Measurements from ENCODE around the gene ARHGAP28. TPM values are rescaled to one million over a fixed set of nuclear protein-coding genes. Genes with fewer than 3 reads are reported as not detected.
"Not testable (repeated sequence)": the region's sequence is repeated elsewhere in the genome, so short reads cannot be mapped to it uniquely, and the experiment has no call there.

ARHGAP28 gene
- polyA plus RNA-seq, 1 experiment, result 5.3 TPM

GRCh38 chr18:6793986-6794385 is 64.5 kb downstream of the ARHGAP28 start:
- Histone ChIP-seq H3K4me3 (ENCODE audit: low read depth, low read length) (no peak overlapping the region), H3K36me3 (ENCODE audit: control insufficient read depth, insufficient read depth, low read length) (no peaks in the 10 kb centered on the region), H3K27me3 (ENCODE audit: control insufficient read depth, insufficient read depth, low read length) (no peaks in the 10 kb centered on the region)
- TF ChIP-seq CTCF (IDR thresholded peaks at IDR 0.05; ENCODE audit: insufficient read depth, low read depth, low read length), result no peak
- ChIA-PET CTCF (interaction anchor here (1.6 kb wide), 1 partner anchor 9 kb away, joined by 4 read pairs; no protein-coding TSS in a partner anchor), POLR2A (no interaction called here)
- no peak for DNase-seq (ENCODE audit: low read depth)

GRCh38 chr18:6795307-6795706 is 65.8 kb downstream of the ARHGAP28 start:
- no peak overlapping the region for H3K4me3 ChIP-seq (ENCODE audit: low read depth, low read length)
- POLR2A ChIA-PET, result interaction anchor here (1.0 kb wide), 1 partner anchor 84 kb away, joined by 3 read pairs; no protein-coding TSS in a partner anchor
- no peak for TF ChIP-seq CTCF (IDR thresholded peaks at IDR 0.05; ENCODE audit: insufficient read depth, low read depth, low read length)
- H3K36me3 ChIP-seq (ENCODE audit: control insufficient read depth, insufficient read depth, low read length), result no peaks in the 10 kb centered on the region
- H3K27me3 ChIP-seq (ENCODE audit: control insufficient read depth, insufficient read depth, low read length), result no peaks in the 10 kb centered on the region
- CTCF ChIA-PET, result interaction anchor here (1.6 kb wide), 1 partner anchor 11 kb away, joined by 4 read pairs; no protein-coding TSS in a partner anchor
- no peak for DNase-seq (ENCODE audit: low read depth)

- no peaks in the 10 kb centered on the region for H3K36me3 ChIP-seq (ENCODE audit: control insufficient read depth, insufficient read depth, low read length)
- ChIA-PET POLR2A (no interaction called here), CTCF (no interaction called here)
- no peak for TF ChIP-seq CTCF (IDR thresholded peaks at IDR 0.05; ENCODE audit: insufficient read depth, low read depth, low read length)
- no peak overlapping the region for H3K4me3 ChIP-seq (ENCODE audit: low read depth, low read length)
- no peak for DNase-seq (ENCODE audit: low read depth)
- H3K27me3 ChIP-seq (ENCODE audit: control insufficient read depth, insufficient read depth, low read length), result no peaks in the 10 kb centered on the region
Measured at GRCh38 chr18:6796511-6796910, 67.0 kb downstream of the ARHGAP28 start.

GRCh38 chr18:6797171-6797570 is 67.7 kb downstream of the ARHGAP28 start:
- CTCF ChIA-PET, result no interaction called here
- Histone ChIP-seq H3K36me3 (ENCODE audit: control insufficient read depth, insufficient read depth, low read length) (no peaks in the 10 kb centered on the region), H3K27me3 (ENCODE audit: control insufficient read depth, insufficient read depth, low read length) (no peaks in the 10 kb centered on the region), H3K4me3 (ENCODE audit: low read depth, low read length) (no peak overlapping the region)
- POLR2A ChIA-PET, result no interaction called here
- DNase-seq (ENCODE audit: low read depth), result no peak
- TF ChIP-seq CTCF (IDR thresholded peaks at IDR 0.05; ENCODE audit: insufficient read depth, low read depth, low read length), result no peak

- no peaks in the 10 kb centered on the region for H3K27me3 ChIP-seq (ENCODE audit: control insufficient read depth, insufficient read depth, low read length)
- no peak for TF ChIP-seq CTCF (IDR thresholded peaks at IDR 0.05; ENCODE audit: insufficient read depth, low read depth, low read length)
- H3K36me3 ChIP-seq (ENCODE audit: control insufficient read depth, insufficient read depth, low read length), result no peaks in the 10 kb centered on the region
- no peak overlapping the region for H3K4me3 ChIP-seq (ENCODE audit: low read depth, low read length)
- ChIA-PET POLR2A (no interaction called here), CTCF (interaction anchor here (0.7 kb wide), 1 partner anchor 9 kb away, joined by 3 read pairs; no protein-coding TSS in a partner anchor)
- DNase-seq (ENCODE audit: low read depth), result no peak
Measured at GRCh38 chr18:6798896-6799295, 69.4 kb downstream of the ARHGAP28 start.

GRCh38 chr18:6800309-6800708 is 70.8 kb downstream of the ARHGAP28 start:
- CTCF ChIA-PET; DNase-seq (ENCODE audit: low read depth); H3K4me3 ChIP-seq (ENCODE audit: low read depth, low read length); POLR2A ChIA-PET; H3K27me3 ChIP-seq (ENCODE audit: control insufficient read depth, insufficient read depth, low read length); H3K36me3 ChIP-seq (ENCODE audit: control insufficient read depth, insufficient read depth, low read length): not testable (repeated sequence)

Data from BJ (cell line).